Chondrocyte (in vitro differentiated cells): Measurements from ENCODE around the gene TRIM65. TPM values are rescaled to one million over a fixed set of nuclear protein-coding genes. Genes with fewer than 3 reads are reported as not detected.
A peak's percentile ranks its signal among the peaks of the same experiment; 100 is the strongest.

Experiments used
- DNase-seq: peaks from one replicate; pipeline ENCODE4 v3.0.0; 2021; ENCODE audit warnings: mixed read lengths, low spot score
- H3K27ac Mint-ChIP-seq: one replicate; pipeline ENCODE4 v1.8.0; 2021; ENCODE audit warnings: mild to moderate bottlenecking, moderate library complexity, mixed read lengths; ENCODE audit not compliant: unreplicated experiment
- H3K27me3 Mint-ChIP-seq: 2 replicates; pipeline ENCODE4 v1.8.0; 2021; ENCODE audit warnings: low read depth, mixed read lengths
- H3K36me3 Mint-ChIP-seq: 2 replicates; pipeline ENCODE4 v1.8.0; 2021; ENCODE audit warnings: low read depth, mixed read lengths
- H3K4me1 Mint-ChIP-seq: 2 replicates; pipeline ENCODE4 v1.8.0; 2021; ENCODE audit warnings: low read depth, mild to moderate bottlenecking, mixed read lengths
- H3K4me3 Mint-ChIP-seq: one replicate; pipeline ENCODE4 v1.8.0; 2021; ENCODE audit warnings: mild to moderate bottlenecking, moderate library complexity, mixed read lengths; ENCODE audit not compliant: unreplicated experiment
- H3K9me3 Mint-ChIP-seq: 2 replicates; pipeline ENCODE4 v1.8.0; 2021; ENCODE audit warnings: low read depth, mixed read lengths
- CTCF ChIP-seq: fragments of 200-600 bp; sonication (generic); IDR thresholded peaks from 2 replicates; pipeline ENCODE4 v1.5.0; 2021; ENCODE audit warnings: antibody characterized with exemption, mild to moderate bottlenecking, moderate library complexity
- total RNA-seq: library from RNA; stranded (reverse); gene quantifications from 3 replicates; pipeline ENCODE4 v1.2.1, GENCODE V29; 2021

TRIM65 gene
- total RNA-seq, 1 donor from 2014 or later, result 27.1 TPM

- Mint-ChIP-seq H3K4me1 (peaks cover 16% of the 10 kb centered on the region), H3K36me3 (peaks cover 7% of the 10 kb centered on the region), H3K9me3 (no peaks in the 10 kb centered on the region), H3K4me3 (peak within 1 kb of the TSS; percentile 94), H3K27me3 (no peaks in the 10 kb centered on the region), H3K27ac (peak within 1 kb of the TSS; percentile 83)
- peak; percentile 99 for DNase-seq
- TF ChIP-seq CTCF, result peak; percentile 22
Observed at GRCh38 chr17:75940727-75941441, 44.1 kb upstream of the TRIM65 start, which contains the start of gene FBF1. TSS of gene FBF1 (minus strand) at chr17:75941042. CDS start at chr17:75938149, 2,893 bp downstream.

- Mint-ChIP-seq H3K4me1 (peaks cover 16% of the 10 kb centered on the region), H3K27me3 (no peaks in the 10 kb centered on the region), H3K4me3 (no peak overlapping the region), H3K27ac (no peak overlapping the region), H3K9me3 (no peaks in the 10 kb centered on the region), H3K36me3 (no peaks in the 10 kb centered on the region)
- DNase-seq, result peak; percentile 49
- no peak for TF ChIP-seq CTCF
Observed at GRCh38 chr17:75937652-75938051, 40.9 kb upstream of the TRIM65 start.

GRCh38 chr17:75933808-75934207, 37.1 kb upstream of the TRIM65 start:
- Mint-ChIP-seq H3K36me3 (no peaks in the 10 kb centered on the region), H3K27me3 (no peaks in the 10 kb centered on the region), H3K4me1 (no peaks in the 10 kb centered on the region), H3K4me3 (no peak overlapping the region), H3K9me3 (no peaks in the 10 kb centered on the region), H3K27ac (no peak overlapping the region)
- TF ChIP-seq CTCF, result no peak
- no peak for DNase-seq

- no peaks in the 10 kb centered on the region for H3K9me3 Mint-ChIP-seq
- no peak overlapping the region for H3K4me3 Mint-ChIP-seq
- no peak for TF ChIP-seq CTCF
- no peaks in the 10 kb centered on the region for H3K4me1 Mint-ChIP-seq
- H3K36me3 Mint-ChIP-seq, result peaks cover 3% of the 10 kb centered on the region
- DNase-seq, result no peak
- no peaks in the 10 kb centered on the region for H3K27me3 Mint-ChIP-seq
- no peak overlapping the region for H3K27ac Mint-ChIP-seq
Observed at GRCh38 chr17:75932852-75933251, 36.1 kb upstream of the TRIM65 start.

- Mint-ChIP-seq H3K4me3 (no peak overlapping the region), H3K27ac (no peak overlapping the region), H3K36me3 (peaks cover 5% of the 10 kb centered on the region), H3K27me3 (no peaks in the 10 kb centered on the region), H3K9me3 (no peaks in the 10 kb centered on the region), H3K4me1 (no peaks in the 10 kb centered on the region)
- no peak for DNase-seq
- no peak for TF ChIP-seq CTCF
Observed at GRCh38 chr17:75931062-75931461, 34.3 kb upstream of the TRIM65 start.
